ENCODE data around the gene OR13G1. TPM values are rescaled to one million over a fixed set of nuclear protein-coding genes. Genes with fewer than 3 reads are reported as not detected.

OR13G1 gene
- not detected in 2 replicates for total RNA-seq

DNA sequence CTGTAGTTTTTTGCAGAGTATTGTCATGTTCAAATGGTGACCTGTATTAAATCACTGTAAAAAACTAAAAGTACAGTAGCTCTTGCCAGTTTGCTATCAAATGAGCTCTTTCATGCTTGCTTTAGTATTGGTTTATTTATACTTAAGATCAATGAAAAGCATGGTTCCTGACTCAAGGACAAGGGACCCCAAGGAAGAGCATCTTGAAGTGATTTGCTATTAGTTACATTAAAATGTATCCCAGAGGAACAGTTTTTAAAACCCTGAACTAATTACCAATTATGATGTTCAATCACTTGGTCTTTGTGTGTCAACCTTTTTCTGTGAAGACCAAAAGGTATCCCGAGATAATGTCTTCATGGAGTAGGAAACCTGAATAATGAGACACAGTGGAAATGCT lies at the start of gene OR13G1:
Gene OR13G1, minus strand, starts transcription at position 101 of the 400 bp plus-strand sequence. CDS start 6,698 bp downstream, outside the sequence.

GRCh38 chr1:247716546-247716945 lies 37.0 kb upstream of the OR13G1 start, which contains the start of gene OR6F1:
Gene OR6F1 (minus strand): TSS chr1:247716646. CDS start chr1:247712755, 3,891 bp downstream.

Other genes starting within 250 kb of the OR13G1 start
- not detected in 2 replicates for gene OR2B11, start 221.6 kb downstream of the OR13G1 start, total RNA-seq
- under 0.01 TPM in 1 of 2 replicates, not detected in the other for gene OR2C3, start 143.3 kb downstream of the OR13G1 start, total RNA-seq
- gene GCSAML, start 130.6 kb downstream of the OR13G1 start, total RNA-seq = not detected in 2 replicates
- not detected in 2 replicates for gene OR2G2, start 91.4 kb downstream of the OR13G1 start, total RNA-seq
- gene OR2G3, start 74.2 kb downstream of the OR13G1 start, total RNA-seq = not detected in 2 replicates
- gene OR6F1, start 36.9 kb upstream of the OR13G1 start, total RNA-seq = not detected in 2 replicates
- gene OR14K1, start 58.9 kb upstream of the OR13G1 start, total RNA-seq = not detected in 2 replicates
- not detected in 2 replicates for gene OR14A2, start 68.4 kb upstream of the OR13G1 start, total RNA-seq
- gene OR1C1, start 80.8 kb upstream of the OR13G1 start, total RNA-seq = not detected in 2 replicates
- gene OR14A16, start 144.4 kb upstream of the OR13G1 start, total RNA-seq = not detected in 2 replicates
- gene OR11L1, start 162.2 kb upstream of the OR13G1 start, total RNA-seq = not detected in 2 replicates
- not detected in 2 replicates for gene TRIM58, start 177.4 kb upstream of the OR13G1 start, total RNA-seq
- gene OR2W3, start 215.8 kb upstream of the OR13G1 start, total RNA-seq = not detected in 2 replicates
- not detected in 2 replicates for gene OR2T8, start 240.5 kb upstream of the OR13G1 start, total RNA-seq
- not detected in 2 replicates for gene OR2AJ1, start 245.2 kb upstream of the OR13G1 start, total RNA-seq